ENCODE results near the gene TMED10. TPM values are rescaled to one million over a fixed set of nuclear protein-coding genes. Genes with fewer than 3 reads are reported as not detected.

Gene TMED10
- total RNA-seq, 2 experiments from 2014 or later = 173 to 179 TPM

GRCh38 chr14:75220156-75220555 is 43.7 kb upstream of the TMED10 start:
- H3K27ac Mint-ChIP-seq = no peak overlapping the region
- TF ChIP-seq CTCF (IDR thresholded peaks at IDR 0.05) = no peak
- intact Hi-C loops (cut with micrococcal nuclease) = no loop called here
- DNase-seq (no peak), ATAC-seq (no peak)
- no peak overlapping the region for H3K4me3 Mint-ChIP-seq
- peaks cover 4% of the 10 kb centered on the region for H3K27me3 Mint-ChIP-seq
- ChIA-PET CTCF (interaction anchor here (0.9 to 1.3 kb wide), 2 partner anchors 8 to 10 kb away, joined by 3 read pairs; no protein-coding TSS in a partner anchor), POLR2A (no interaction called here)
- no peaks in the 10 kb centered on the region for H3K9me3 Mint-ChIP-seq
- H3K4me1 Mint-ChIP-seq (ENCODE audit: low read depth) = peaks cover 14% of the 10 kb centered on the region
- no peaks in the 10 kb centered on the region for H3K36me3 Mint-ChIP-seq (ENCODE audit: low read depth)

GRCh38 chr14:75217508-75218206 is 41.2 kb upstream of the TMED10 start:
- intact Hi-C loops (cut with micrococcal nuclease) = no loop called here
- DNase-seq (no peak), ATAC-seq (no peak)
- POLR2A ChIA-PET = interaction anchor here (0.6 to 1.7 kb wide), 2 partner anchors 12 to 32 kb away, joined by 4 to 6 read pairs; no protein-coding TSS in a partner anchor
- no peak overlapping the region for H3K4me3 Mint-ChIP-seq
- H3K9me3 Mint-ChIP-seq = no peaks in the 10 kb centered on the region
- H3K36me3 Mint-ChIP-seq (ENCODE audit: low read depth) = no peaks in the 10 kb centered on the region
- no peak for TF ChIP-seq CTCF (IDR thresholded peaks at IDR 0.05)
- peaks cover 15% of the 10 kb centered on the region for H3K4me1 Mint-ChIP-seq (ENCODE audit: low read depth)
- CTCF ChIA-PET = interaction anchor here (1.2 kb wide), 2 partner anchors 12 to 34 kb away, joined by 3 read pairs; no protein-coding TSS in a partner anchor
- H3K27me3 Mint-ChIP-seq = peaks cover 4% of the 10 kb centered on the region
- no peak overlapping the region for H3K27ac Mint-ChIP-seq

- no peak for TF ChIP-seq CTCF (IDR thresholded peaks at IDR 0.05)
- peaks cover 4% of the 10 kb centered on the region for H3K27me3 Mint-ChIP-seq
- H3K9me3 Mint-ChIP-seq = no peaks in the 10 kb centered on the region
- H3K4me3 Mint-ChIP-seq = no peak overlapping the region
- no peak for ATAC-seq
- no peak for DNase-seq
- H3K36me3 Mint-ChIP-seq (ENCODE audit: low read depth) = no peaks in the 10 kb centered on the region
- H3K27ac Mint-ChIP-seq = no peak overlapping the region
- H3K4me1 Mint-ChIP-seq (ENCODE audit: low read depth) = peaks cover 15% of the 10 kb centered on the region
- CTCF ChIA-PET = interaction anchor here (0.6 kb wide), 1 partner anchor 101 kb away, joined by 3 read pairs; no protein-coding TSS in a partner anchor
- POLR2A ChIA-PET = no interaction called here
- intact Hi-C loops (cut with micrococcal nuclease) = no loop called here
Measured at GRCh38 chr14:75216427-75217006, 40.1 kb upstream of the TMED10 start.

GRCh38 chr14:75215520-75215919 is 39.1 kb upstream of the TMED10 start:
- Mint-ChIP-seq H3K4me3 (no peak overlapping the region), H3K9me3 (no peaks in the 10 kb centered on the region), H3K36me3 (ENCODE audit: low read depth) (no peaks in the 10 kb centered on the region), H3K27me3 (peaks cover 4% of the 10 kb centered on the region), H3K27ac (no peak overlapping the region), H3K4me1 (ENCODE audit: low read depth) (peaks cover 15% of the 10 kb centered on the region)
- intact Hi-C loops (cut with micrococcal nuclease) = no loop called here
- DNase-seq = no peak
- TF ChIP-seq CTCF (IDR thresholded peaks at IDR 0.05) = no peak
- ChIA-PET CTCF (no interaction called here), POLR2A (interaction anchor here (0.6 to 1.1 kb wide), 2 partner anchors 38 to 62 kb away, joined by 3 to 4 read pairs; no protein-coding TSS in a partner anchor)
- ATAC-seq = no peak

- Mint-ChIP-seq H3K9me3 (no peaks in the 10 kb centered on the region), H3K4me3 (no peak overlapping the region), H3K27me3 (peaks cover 4% of the 10 kb centered on the region), H3K27ac (no peak overlapping the region), H3K36me3 (ENCODE audit: low read depth) (no peaks in the 10 kb centered on the region), H3K4me1 (ENCODE audit: low read depth) (peaks cover 15% of the 10 kb centered on the region)
- ATAC-seq (no peak), DNase-seq (no peak)
- intact Hi-C loops (cut with micrococcal nuclease) = no loop called here
- no peak for TF ChIP-seq CTCF (IDR thresholded peaks at IDR 0.05)
- CTCF ChIA-PET = interaction anchor here (1.1 to 1.4 kb wide), 2 partner anchors 8 to 22 kb away, joined by 4 read pairs; no protein-coding TSS in a partner anchor
- POLR2A ChIA-PET = interaction anchor here (1.1 kb wide), 1 partner anchor 63 kb away, joined by 4 read pairs; no protein-coding TSS in a partner anchor
Measured at GRCh38 chr14:75214558-75214957, 38.1 kb upstream of the TMED10 start.
